ENCODE data around the gene MRPL1. TPM values are rescaled to one million over a fixed set of nuclear protein-coding genes. Genes with fewer than 3 reads are reported as not detected.

Gene MRPL1
- total RNA-seq, 2 experiments from 2014 or later = 33.6 to 35.8 TPM

DNA sequence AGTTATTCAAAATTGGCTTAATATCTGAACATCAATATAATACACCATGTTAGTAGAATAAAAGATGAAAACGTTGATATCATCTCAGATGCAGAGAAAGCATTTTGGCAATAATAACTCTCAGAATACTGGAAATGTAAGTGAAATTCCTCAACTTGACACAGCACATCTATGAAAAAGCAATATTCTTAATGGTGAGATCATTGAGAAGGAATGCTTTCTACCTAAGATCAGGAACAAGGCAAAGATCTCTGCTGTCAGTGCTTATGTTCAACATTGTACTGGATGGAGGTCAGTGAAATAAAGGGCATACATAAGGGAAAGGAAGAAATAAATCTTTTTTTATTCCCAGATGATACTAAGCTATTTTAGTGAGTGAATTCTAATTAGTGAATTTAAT lies 40.6 kb downstream of the MRPL1 start:
- DNase-seq = no peak
- H3K27ac Mint-ChIP-seq = no peak overlapping the region
- H3K4me1 Mint-ChIP-seq = peaks cover 19% of the 10 kb centered on the region
- CTCF ChIA-PET = no interaction called here
- no peak overlapping the region for H3K4me3 Mint-ChIP-seq
- peaks cover 52% of the 10 kb centered on the region for H3K36me3 Mint-ChIP-seq (ENCODE audit: low read depth)
- no peaks in the 10 kb centered on the region for H3K9me3 Mint-ChIP-seq
- POLR2A ChIA-PET = no interaction called here
- H3K27me3 Mint-ChIP-seq = no peaks in the 10 kb centered on the region

DNA sequence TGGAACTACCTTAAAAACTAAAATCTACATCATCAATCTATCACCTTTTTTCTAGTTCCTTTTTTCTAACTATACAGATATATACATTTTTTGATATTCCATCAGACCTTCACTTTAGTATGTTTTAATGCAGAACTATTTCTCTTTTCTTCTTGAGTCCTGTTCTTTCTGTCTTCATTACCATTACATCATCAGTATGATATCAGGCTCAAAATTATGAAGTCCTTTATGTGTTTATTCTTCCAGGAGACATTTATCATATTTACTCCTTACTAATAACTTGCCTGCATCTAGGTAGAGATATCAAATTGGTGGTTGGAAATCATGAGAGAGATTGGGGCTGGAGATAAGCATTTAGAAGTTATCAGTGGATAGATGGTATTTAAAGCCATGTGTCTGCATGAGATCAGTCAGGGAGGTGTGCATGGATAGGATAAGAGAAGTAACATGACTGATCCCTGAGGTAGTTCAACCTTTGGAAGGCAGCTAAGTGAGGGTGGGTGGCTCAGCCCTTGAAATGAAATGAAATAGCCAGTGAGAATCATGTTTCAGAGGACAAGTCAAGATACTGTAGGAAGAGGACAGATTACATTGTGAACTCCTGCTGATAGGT lies 43.1 kb downstream of the MRPL1 start:
- H3K4me1 Mint-ChIP-seq = peaks cover under 1% of the 10 kb centered on the region

DNA sequence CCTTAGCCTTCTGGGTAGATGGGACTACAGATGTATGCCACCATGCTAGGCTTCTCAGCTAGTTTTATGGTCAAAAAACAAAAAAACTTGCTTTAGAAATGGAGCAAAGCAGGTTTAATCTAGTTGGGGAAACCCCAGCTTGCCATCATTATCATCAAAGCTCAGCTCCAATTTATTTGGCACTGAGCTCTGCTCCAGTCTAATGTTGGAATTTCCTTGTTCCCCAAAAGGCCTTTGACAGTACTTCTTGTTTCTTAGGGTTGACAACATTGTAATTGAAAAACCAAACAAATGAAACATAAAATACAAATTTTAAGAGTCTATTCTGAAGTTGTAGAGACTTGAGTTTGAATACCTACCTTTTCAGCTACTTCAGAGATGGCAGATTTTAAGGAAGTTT lies 48.0 kb downstream of the MRPL1 start:
- H3K27me3 Mint-ChIP-seq = no peaks in the 10 kb centered on the region
- H3K4me3 Mint-ChIP-seq = no peak overlapping the region
- H3K27ac Mint-ChIP-seq = no peak overlapping the region
- H3K9me3 Mint-ChIP-seq = peaks cover 6% of the 10 kb centered on the region
- CTCF ChIA-PET = interaction anchor here (1.1 to 1.5 kb wide), 2 partner anchors 19 to 38 kb away, joined by 3 to 4 read pairs; no protein-coding TSS in a partner anchor
- no peak for DNase-seq
- H3K4me1 Mint-ChIP-seq = no peaks in the 10 kb centered on the region
- peaks cover 56% of the 10 kb centered on the region for H3K36me3 Mint-ChIP-seq (ENCODE audit: low read depth)
- POLR2A ChIA-PET = no interaction called here

More for the DNA sequence above, 43.1 kb downstream of the MRPL1 start:
- H3K27me3 Mint-ChIP-seq = no peaks in the 10 kb centered on the region
- CTCF ChIA-PET = no interaction called here
- POLR2A ChIA-PET = no interaction called here
- H3K9me3 Mint-ChIP-seq = peaks cover 3% of the 10 kb centered on the region
- no peak overlapping the region for H3K4me3 Mint-ChIP-seq
- peak overlapping the region; percentile 26 for H3K27ac Mint-ChIP-seq
- DNase-seq = no peak
- peaks cover 53% of the 10 kb centered on the region for H3K36me3 Mint-ChIP-seq (ENCODE audit: low read depth)

DNA sequence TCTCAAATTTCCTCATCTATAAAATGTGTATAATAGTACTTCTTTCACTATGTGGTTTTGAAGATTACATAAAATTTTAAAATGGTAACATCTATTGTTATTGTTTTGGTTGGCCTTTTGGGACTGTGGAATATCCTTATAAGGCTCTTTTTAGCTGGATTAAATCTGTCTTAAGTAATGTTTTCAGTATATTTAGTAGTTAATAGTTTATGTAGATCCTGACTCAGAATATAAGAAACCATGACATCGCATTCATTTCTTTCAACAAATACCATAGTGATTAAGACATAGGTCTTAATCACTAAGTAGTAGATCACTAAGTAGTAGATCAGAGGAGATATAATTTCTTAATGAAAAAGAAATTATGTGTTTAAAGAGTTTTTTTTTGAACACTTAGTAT lies 48.5 kb downstream of the MRPL1 start:
- no peak overlapping the region for H3K4me3 Mint-ChIP-seq
- no peak overlapping the region for H3K27ac Mint-ChIP-seq
- ChIA-PET CTCF (interaction anchor here (1.5 kb wide), 1 partner anchor 19 kb away, joined by 4 read pairs; no protein-coding TSS in a partner anchor), POLR2A (no interaction called here)
- H3K9me3 Mint-ChIP-seq = peaks cover 6% of the 10 kb centered on the region
- DNase-seq = no peak
- no peaks in the 10 kb centered on the region for H3K4me1 Mint-ChIP-seq
- H3K27me3 Mint-ChIP-seq = no peaks in the 10 kb centered on the region
- peaks cover 53% of the 10 kb centered on the region for H3K36me3 Mint-ChIP-seq (ENCODE audit: low read depth)

DNA sequence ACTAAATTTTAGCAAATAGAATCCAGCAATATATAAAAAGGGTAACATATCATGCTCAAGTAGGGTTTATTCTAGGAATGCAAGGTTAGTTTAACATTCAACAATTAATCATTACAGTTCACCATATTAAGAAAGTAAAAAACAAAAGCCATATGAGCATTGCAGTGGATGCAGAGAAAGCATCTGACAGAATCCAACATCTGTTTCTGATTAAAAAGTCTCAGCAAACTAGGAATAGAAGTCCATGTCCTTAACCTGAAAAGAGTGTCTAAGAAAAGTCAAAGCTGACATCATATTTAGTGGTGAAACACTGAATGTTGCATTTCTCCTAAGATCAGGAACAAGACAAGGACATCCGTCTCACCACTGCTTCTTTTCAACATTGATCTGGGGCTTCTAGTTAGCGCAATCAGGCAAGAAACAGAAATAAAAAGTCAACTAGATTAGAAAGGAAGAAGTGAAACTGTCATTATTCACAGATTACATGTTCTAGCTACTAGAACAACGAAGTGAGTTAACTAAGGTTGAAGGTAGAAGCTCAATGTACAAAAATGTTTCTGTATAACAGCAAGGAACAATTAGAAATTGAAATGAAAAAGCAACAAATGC lies 49.3 kb downstream of the MRPL1 start:
- DNase-seq = no peak
- ChIA-PET CTCF (interaction anchor here (0.6 kb wide), 1 partner anchor 247 kb away, joined by 5 read pairs; no protein-coding TSS in a partner anchor), POLR2A (no interaction called here)
- peaks cover 6% of the 10 kb centered on the region for H3K9me3 Mint-ChIP-seq
- H3K36me3 Mint-ChIP-seq (ENCODE audit: low read depth) = peaks cover 48% of the 10 kb centered on the region
- H3K4me1 Mint-ChIP-seq = no peaks in the 10 kb centered on the region
- H3K27me3 Mint-ChIP-seq = no peaks in the 10 kb centered on the region
- H3K27ac Mint-ChIP-seq = no peak overlapping the region
- no peak overlapping the region for H3K4me3 Mint-ChIP-seq

DNA sequence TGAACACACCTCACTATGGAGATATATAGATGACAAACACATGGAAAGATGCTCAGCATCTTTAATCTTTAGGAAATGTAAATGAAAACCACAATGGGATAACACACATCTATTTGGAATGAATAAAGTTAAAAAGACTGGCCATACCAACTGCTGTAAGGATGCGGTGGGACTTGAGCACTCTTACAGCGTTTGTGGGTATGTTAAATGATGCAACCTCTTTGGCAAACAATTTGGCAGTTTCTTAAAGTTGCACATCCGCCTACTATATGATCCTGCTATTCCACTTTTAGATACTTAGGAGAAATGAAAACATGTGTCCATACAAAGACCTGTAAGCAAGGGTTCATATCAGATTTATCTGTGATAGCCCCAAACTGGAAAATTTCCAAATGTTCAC lies 50.7 kb downstream of the MRPL1 start:
- peaks cover 49% of the 10 kb centered on the region for H3K36me3 Mint-ChIP-seq (ENCODE audit: low read depth)
- POLR2A ChIA-PET = no interaction called here
- H3K27me3 Mint-ChIP-seq = no peaks in the 10 kb centered on the region
- CTCF ChIA-PET = no interaction called here
- no peak overlapping the region for H3K27ac Mint-ChIP-seq
- no peaks in the 10 kb centered on the region for H3K4me1 Mint-ChIP-seq
- DNase-seq = no peak
- H3K9me3 Mint-ChIP-seq = peaks cover 6% of the 10 kb centered on the region
- H3K4me3 Mint-ChIP-seq = no peak overlapping the region

DNA sequence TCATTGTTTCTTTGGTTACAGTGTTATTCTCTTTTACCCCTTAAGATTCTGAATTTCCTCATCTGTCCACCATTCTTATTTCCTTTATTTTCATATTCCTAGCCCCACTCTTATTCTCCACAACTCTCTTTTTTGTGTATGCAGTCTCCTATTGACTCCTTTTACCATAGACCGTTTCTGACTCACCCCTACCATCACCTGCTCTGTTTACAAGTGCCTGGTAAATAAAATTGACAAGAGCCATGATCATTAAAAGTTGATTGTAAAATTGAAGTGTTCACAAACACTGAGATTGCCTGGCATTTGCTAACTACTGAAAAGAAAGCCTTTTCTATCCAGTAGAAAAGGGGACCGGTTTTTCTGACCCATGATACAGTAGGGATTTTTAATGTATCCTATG lies 54.4 kb downstream of the MRPL1 start:
- ChIA-PET POLR2A (no interaction called here), CTCF (no interaction called here)
- peaks cover under 1% of the 10 kb centered on the region for H3K9me3 Mint-ChIP-seq
- H3K36me3 Mint-ChIP-seq (ENCODE audit: low read depth) = peaks cover 39% of the 10 kb centered on the region
- no peak overlapping the region for H3K4me3 Mint-ChIP-seq
- peaks cover 4% of the 10 kb centered on the region for H3K4me1 Mint-ChIP-seq
- DNase-seq = no peak
- H3K27me3 Mint-ChIP-seq = no peaks in the 10 kb centered on the region
- H3K27ac Mint-ChIP-seq = no peak overlapping the region

GRCh38 chr4:77917601-77918000 lies 55.0 kb downstream of the MRPL1 start:
- Mint-ChIP-seq H3K36me3 (ENCODE audit: low read depth) (peaks cover 40% of the 10 kb centered on the region), H3K4me3 (no peak overlapping the region), H3K9me3 (peaks cover 2% of the 10 kb centered on the region), H3K27me3 (no peaks in the 10 kb centered on the region), H3K27ac (no peak overlapping the region), H3K4me1 (peaks cover 4% of the 10 kb centered on the region)
- POLR2A ChIA-PET = no interaction called here
- DNase-seq = no peak
- CTCF ChIA-PET = interaction anchor here (0.7 to 1.6 kb wide), 2 partner anchors 9 to 13 kb away, joined by 3 read pairs; no protein-coding TSS in a partner anchor

DNA sequence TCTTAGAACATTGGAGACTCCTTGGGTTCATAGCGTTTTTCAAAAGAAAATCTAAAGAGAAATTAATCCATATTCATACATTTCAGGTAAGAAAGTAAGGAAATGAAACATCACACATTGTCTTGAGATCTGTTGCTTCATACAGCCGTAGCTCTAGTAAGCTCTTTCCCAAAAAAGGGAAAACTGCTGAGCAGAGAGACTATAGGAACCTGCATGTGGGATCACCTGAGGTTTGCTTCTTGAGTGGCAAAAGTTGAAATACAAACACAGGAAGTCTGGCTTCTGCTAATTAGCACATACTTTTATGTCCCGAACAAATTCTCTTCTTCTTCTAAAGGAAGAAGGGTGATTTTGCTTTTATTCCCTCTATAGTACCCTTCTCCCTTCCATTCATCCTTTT lies 57.7 kb downstream of the MRPL1 start:
- POLR2A ChIA-PET = no interaction called here
- Mint-ChIP-seq H3K9me3 (peaks cover 12% of the 10 kb centered on the region), H3K27ac (no peak overlapping the region), H3K36me3 (ENCODE audit: low read depth) (peaks cover 47% of the 10 kb centered on the region), H3K4me3 (no peak overlapping the region), H3K27me3 (no peaks in the 10 kb centered on the region), H3K4me1 (peaks cover 4% of the 10 kb centered on the region)
- DNase-seq = no peak
- CTCF ChIA-PET = no interaction called here

DNA sequence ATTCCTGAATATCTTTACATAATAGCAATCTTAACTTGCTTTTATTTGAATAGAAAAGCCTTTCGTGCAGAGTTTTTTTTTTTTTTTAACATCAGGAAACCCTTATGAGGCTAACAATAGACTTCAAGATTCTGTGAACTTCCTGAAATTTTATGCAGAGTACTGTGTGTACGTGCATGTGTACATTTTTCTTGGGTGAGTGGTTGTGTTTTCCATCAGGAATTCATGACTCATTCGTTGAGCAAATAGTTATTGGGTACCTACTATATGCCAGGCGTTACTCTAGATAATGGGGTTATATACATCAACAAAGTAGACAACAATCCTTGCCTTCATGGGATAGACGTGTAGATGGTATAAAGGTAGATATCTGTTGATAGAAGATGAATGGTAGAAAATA lies 59.1 kb downstream of the MRPL1 start:
- Mint-ChIP-seq H3K36me3 (ENCODE audit: low read depth) (peaks cover 55% of the 10 kb centered on the region), H3K27ac (no peak overlapping the region), H3K4me1 (peaks cover 4% of the 10 kb centered on the region), H3K27me3 (no peaks in the 10 kb centered on the region), H3K9me3 (peaks cover 16% of the 10 kb centered on the region), H3K4me3 (no peak overlapping the region)
- CTCF ChIA-PET = no interaction called here
- POLR2A ChIA-PET = no interaction called here
- no peak for DNase-seq

DNA sequence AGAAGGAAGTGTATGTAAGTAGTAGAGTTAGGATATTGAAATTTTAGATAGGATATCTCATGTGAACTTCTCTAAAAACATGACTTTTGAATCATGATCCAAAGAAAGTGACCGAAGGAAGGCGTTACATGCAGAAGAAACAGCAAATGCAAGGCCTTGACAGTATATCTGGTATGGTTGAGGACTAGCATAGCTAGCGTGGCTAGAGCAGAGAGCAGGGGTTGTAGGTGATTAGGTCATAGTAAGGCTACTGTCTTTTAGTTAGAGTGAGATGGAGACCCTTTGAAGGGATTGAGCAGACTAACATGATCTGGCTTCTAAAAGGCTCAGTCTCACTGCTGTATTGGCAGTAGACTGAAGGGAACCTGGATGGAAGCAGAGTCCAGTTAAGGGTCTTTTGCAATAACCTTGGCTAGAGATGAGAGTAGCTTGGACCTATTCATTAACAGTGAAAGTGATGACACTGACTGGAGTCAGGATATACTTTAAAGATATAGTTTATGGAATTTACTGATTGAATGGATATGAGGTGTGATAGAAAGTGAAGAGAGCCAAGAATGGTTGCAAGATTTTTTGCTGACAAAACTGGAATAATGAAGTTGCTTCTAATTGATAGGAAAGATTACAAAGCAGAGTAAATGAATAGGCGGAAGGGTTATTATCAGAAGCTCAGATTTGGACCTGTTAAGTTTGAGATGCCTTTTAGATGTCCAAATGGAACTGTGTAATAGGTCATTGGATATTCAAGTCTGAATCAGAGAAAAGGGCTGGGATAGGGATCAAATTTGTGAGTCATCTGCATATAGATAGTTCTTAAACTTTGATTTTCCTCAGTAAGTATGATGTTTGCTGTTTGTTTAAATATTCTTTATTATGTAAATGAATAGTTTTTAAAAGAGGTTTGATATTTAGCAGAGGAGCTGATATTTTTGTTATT lies 59.8 kb downstream of the MRPL1 start:
- Mint-ChIP-seq H3K9me3 (peaks cover 18% of the 10 kb centered on the region), H3K27ac (no peak overlapping the region), H3K4me3 (no peak overlapping the region), H3K36me3 (ENCODE audit: low read depth) (peaks cover 56% of the 10 kb centered on the region), H3K4me1 (peaks cover 4% of the 10 kb centered on the region), H3K27me3 (no peaks in the 10 kb centered on the region)
- CTCF ChIA-PET = interaction anchor here (0.9 kb wide), 1 partner anchor 9 kb away, joined by 3 read pairs; no protein-coding TSS in a partner anchor
- DNase-seq = no peak
- POLR2A ChIA-PET = no interaction called here

DNA sequence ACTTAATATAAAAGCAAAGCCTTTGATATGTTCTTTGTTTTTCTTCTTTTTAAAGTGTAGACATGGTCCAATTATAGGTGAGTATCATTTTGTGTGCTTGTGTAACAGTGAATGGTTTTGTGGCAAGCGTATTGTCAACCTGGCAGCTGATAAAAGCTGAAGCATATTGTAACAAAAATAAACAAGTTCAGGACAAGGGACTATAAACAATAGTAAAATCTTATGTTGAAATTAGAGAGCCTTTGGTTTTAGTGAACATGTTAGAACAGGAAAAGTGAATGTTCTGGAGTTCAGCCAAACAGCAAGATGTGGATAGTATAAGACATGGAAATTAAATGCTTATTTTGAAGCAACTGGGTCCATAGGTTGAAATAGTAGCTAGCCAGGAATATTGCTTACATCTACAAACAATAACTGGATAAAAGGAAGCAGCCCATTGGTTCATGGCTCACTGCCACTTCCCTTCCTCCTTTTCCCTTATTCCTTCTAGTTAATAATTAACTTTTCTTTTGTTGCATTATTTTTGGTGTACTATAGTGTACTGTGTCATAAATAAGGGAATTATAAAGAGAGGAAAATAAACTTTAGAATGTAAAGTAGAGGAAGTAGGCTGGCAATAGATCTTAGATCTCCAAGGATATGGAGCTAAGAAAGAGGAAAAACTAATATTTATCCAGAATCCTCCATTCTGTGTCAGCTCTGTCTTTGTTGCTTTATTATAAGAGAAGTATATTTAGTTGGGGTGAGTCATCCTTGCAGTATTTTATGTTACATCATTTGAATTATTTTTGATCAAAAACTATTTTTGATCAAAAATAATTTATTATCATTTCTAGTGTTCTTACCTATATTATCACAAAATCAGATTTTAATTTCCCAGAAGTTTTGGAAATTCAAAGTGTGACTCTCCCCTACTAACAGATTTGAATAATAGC lies 65.6 kb downstream of the MRPL1 start:
- H3K4me3 Mint-ChIP-seq = no peak overlapping the region
- no peak for DNase-seq
- H3K27me3 Mint-ChIP-seq = no peaks in the 10 kb centered on the region
- peaks cover 40% of the 10 kb centered on the region for H3K36me3 Mint-ChIP-seq (ENCODE audit: low read depth)
- peaks cover 16% of the 10 kb centered on the region for H3K9me3 Mint-ChIP-seq
- CTCF ChIA-PET = no interaction called here
- POLR2A ChIA-PET = no interaction called here
- H3K4me1 Mint-ChIP-seq = no peaks in the 10 kb centered on the region
- H3K27ac Mint-ChIP-seq = no peak overlapping the region
